Loucy (cell line): ENCODE results near the gene FRMD4A.

Experiments used
- H2AFZ ChIP-seq: fragments of 200-600 bp; sonication (generic); 2 replicates; pipeline ENCODE4 v1.6.0; 2016; ENCODE audit warnings: antibody characterized with exemption, mild to moderate bottlenecking, low read length, moderate library complexity
- H3F3A ChIP-seq: fragments of 200-600 bp; 2 replicates; pipeline ENCODE4 v1.6.0; 2016; ENCODE audit warnings: antibody characterized with exemption, low read depth, mild to moderate bottlenecking
- H3K27me3 ChIP-seq: fragments of 200-600 bp; sonication (generic); 2 replicates; pipeline ENCODE4 v1.6.1; 2014; ENCODE audit warnings: low read length, mild to moderate bottlenecking; ENCODE audit not compliant: insufficient read depth, poor library complexity, severe bottlenecking
- H3K36me3 ChIP-seq: fragments of 200-600 bp; sonication (generic); 2 replicates; pipeline ENCODE4 v1.6.1; 2016; ENCODE audit warnings: low read length; ENCODE audit not compliant: insufficient read depth
- H3K4me1 ChIP-seq: fragments of 200-600 bp; sonication (generic); 2 replicates; pipeline ENCODE4 v1.5.1; 2014; ENCODE audit warnings: low read length, mild to moderate bottlenecking; ENCODE audit not compliant: insufficient read depth, poor library complexity, severe bottlenecking
- H3K4me2 ChIP-seq: fragments of 200-600 bp; sonication (generic); 2 replicates; pipeline ENCODE4 v1.6.0; 2014; ENCODE audit warnings: antibody characterized with exemption, low read length, low read depth, mild to moderate bottlenecking; ENCODE audit not compliant: poor library complexity, severe bottlenecking
- H3K4me3 ChIP-seq: fragments of 200-600 bp; sonication (generic); 2 replicates; pipeline ENCODE4 v1.5.1; 2014; ENCODE audit warnings: low read length, mild to moderate bottlenecking, mixed read lengths; ENCODE audit not compliant: poor library complexity, severe bottlenecking
- H3K79me2 ChIP-seq: fragments of 200-600 bp; sonication (generic); 2 replicates; pipeline ENCODE4 v1.6.1; 2014; ENCODE audit warnings: low read length; ENCODE audit not compliant: insufficient read depth
- H3K9ac ChIP-seq: fragments of 200-600 bp; sonication (generic); 2 replicates; pipeline ENCODE4 v1.6.0; 2014; ENCODE audit warnings: mild to moderate bottlenecking, low read depth, low read length, moderate library complexity; ENCODE audit not compliant: poor library complexity, severe bottlenecking
- H3K9me2 ChIP-seq: fragments of 200-600 bp; sonication (generic); replicated peaks from 2 replicates; pipeline ENCODE4 v1.6.1; 2016; ENCODE audit warnings: low read depth, low read length, mixed read lengths
- H3K9me3 ChIP-seq: fragments of 200-600 bp; sonication (generic); 2 replicates; pipeline ENCODE4 v1.6.1; 2014; ENCODE audit warnings: mild to moderate bottlenecking, antibody characterized with exemption, low read length, low read depth; ENCODE audit not compliant: insufficient read depth
- H4K20me1 ChIP-seq: fragments of 200-600 bp; sonication (generic); 2 replicates; pipeline ENCODE4 v1.6.0; 2014; ENCODE audit warnings: antibody characterized with exemption, low read length, mild to moderate bottlenecking; ENCODE audit not compliant: insufficient read depth, poor library complexity, severe bottlenecking
- EZH2phosphoT487 ChIP-seq: fragments of 200-600 bp; IDR thresholded peaks from 2 replicates; pipeline ENCODE4 v1.6.1; 2018; ENCODE audit warnings: antibody characterized with exemption, mild to moderate bottlenecking, moderate library complexity, borderline replicate concordance
- TF ChIP-seq, protein P1 (sequence below): fragments of 200-600 bp; sonication (generic); conservative IDR thresholded peaks from 2 replicates; pipeline ENCODE4 v1.5.1; 2014; ENCODE audit warnings: mild to moderate bottlenecking, antibody characterized with exemption, low read length

FRMD4A gene

DNA sequence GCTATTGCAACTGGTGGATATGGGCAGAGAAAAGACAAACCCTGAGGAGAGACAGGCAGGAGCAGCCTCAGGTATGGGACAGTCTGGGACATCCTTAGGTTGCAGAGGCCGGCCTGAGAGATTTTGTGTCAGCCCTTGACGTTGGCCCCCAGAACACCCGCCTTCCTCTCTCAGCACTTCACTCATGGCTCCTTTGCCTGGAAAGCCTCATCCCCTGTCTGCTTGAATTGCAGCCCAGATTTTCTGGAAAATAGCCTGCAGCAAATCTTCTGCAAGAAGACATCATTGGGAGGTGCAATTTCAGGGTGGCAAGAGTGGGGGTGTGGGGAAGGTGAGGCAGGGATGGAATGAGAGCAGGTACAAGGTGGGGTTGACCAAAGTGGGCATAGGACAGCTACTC, 2.2 kb upstream of the FRMD4A start:
- Histone ChIP-seq H3K36me3 (no peaks in the 10 kb centered on the region), H3F3A (no peaks in the 10 kb centered on the region), H3K9me3 (no peaks in the 10 kb centered on the region), H4K20me1 (no peaks in the 10 kb centered on the region), H3K4me3 (no peak overlapping the region), H3K9ac (no peak overlapping the region), H3K9me2 (no peaks in the 10 kb centered on the region), H3K4me2 (no peak overlapping the region), H3K27me3 (no peaks in the 10 kb centered on the region), H3K79me2 (no peaks in the 10 kb centered on the region), H2AFZ (no peak overlapping the region), H3K4me1 (peaks cover 26% of the 10 kb centered on the region)
- TF ChIP-seq, protein P1, sequence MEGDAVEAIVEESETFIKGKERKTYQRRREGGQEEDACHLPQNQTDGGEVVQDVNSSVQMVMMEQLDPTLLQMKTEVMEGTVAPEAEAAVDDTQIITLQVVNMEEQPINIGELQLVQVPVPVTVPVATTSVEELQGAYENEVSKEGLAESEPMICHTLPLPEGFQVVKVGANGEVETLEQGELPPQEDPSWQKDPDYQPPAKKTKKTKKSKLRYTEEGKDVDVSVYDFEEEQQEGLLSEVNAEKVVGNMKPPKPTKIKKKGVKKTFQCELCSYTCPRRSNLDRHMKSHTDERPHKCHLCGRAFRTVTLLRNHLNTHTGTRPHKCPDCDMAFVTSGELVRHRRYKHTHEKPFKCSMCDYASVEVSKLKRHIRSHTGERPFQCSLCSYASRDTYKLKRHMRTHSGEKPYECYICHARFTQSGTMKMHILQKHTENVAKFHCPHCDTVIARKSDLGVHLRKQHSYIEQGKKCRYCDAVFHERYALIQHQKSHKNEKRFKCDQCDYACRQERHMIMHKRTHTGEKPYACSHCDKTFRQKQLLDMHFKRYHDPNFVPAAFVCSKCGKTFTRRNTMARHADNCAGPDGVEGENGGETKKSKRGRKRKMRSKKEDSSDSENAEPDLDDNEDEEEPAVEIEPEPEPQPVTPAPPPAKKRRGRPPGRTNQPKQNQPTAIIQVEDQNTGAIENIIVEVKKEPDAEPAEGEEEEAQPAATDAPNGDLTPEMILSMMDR = no peak
- TF ChIP-seq EZH2phosphoT487 = no peak

GRCh38 chr10:14329746-14330173, 964 bp downstream of the FRMD4A start:
- no peak overlapping the region for H3K4me3 ChIP-seq
- no peaks in the 10 kb centered on the region for H3K27me3 ChIP-seq
- no peak overlapping the region for H3K9ac ChIP-seq

GRCh38 chr10:14328881-14329672, 1.6 kb downstream of the FRMD4A start:
- Histone ChIP-seq H3K4me3 (no peak overlapping the region), H3K79me2 (no peaks in the 10 kb centered on the region), H3F3A (no peaks in the 10 kb centered on the region), H4K20me1 (no peaks in the 10 kb centered on the region), H3K4me1 (peaks cover 35% of the 10 kb centered on the region), H3K4me2 (no peak overlapping the region), H3K9me2 (no peaks in the 10 kb centered on the region), H3K9ac (no peak overlapping the region), H3K9me3 (no peaks in the 10 kb centered on the region), H2AFZ (no peak overlapping the region), H3K27me3 (no peaks in the 10 kb centered on the region), H3K36me3 (no peaks in the 10 kb centered on the region)
- no peak for TF ChIP-seq EZH2phosphoT487
- TF ChIP-seq, protein P1 = no peak

More at GRCh38 chr10:14329746-14330173, 964 bp downstream of the FRMD4A start:
- Histone ChIP-seq H4K20me1 (no peaks in the 10 kb centered on the region), H2AFZ (no peak overlapping the region), H3F3A (no peaks in the 10 kb centered on the region), H3K9me2 (no peaks in the 10 kb centered on the region), H3K36me3 (no peaks in the 10 kb centered on the region), H3K79me2 (no peaks in the 10 kb centered on the region), H3K4me2 (no peak overlapping the region), H3K4me1 (peaks cover 35% of the 10 kb centered on the region), H3K9me3 (no peaks in the 10 kb centered on the region)
- TF ChIP-seq EZH2phosphoT487 = no peak
- TF ChIP-seq, protein P1 = no peak
